ENCODE results near the gene H2BK1.

The H2BK1 gene

DNA sequence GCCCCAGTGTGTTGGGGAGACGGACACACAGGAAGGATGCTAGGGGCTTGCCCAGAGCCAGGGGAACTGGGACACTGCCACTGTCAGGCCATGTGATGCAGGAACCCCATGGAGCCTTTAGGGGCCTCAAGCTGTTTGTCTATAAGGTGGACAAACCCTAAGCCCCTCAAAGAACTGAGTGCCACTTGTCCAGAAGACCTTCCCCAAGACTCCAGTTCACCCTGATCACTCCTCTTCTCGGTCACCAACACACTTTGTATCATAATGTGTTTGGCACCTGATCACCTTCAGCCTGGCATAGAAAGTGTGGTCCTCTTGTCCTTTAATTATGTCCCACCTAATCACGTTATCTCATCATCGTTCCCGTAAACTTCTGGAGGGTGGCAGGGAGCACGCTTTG lies 700 bp downstream of the H2BK1 start:
- DNase-seq (ENCODE audit: low read depth) = no peak
- TF ChIP-seq, protein P1, sequence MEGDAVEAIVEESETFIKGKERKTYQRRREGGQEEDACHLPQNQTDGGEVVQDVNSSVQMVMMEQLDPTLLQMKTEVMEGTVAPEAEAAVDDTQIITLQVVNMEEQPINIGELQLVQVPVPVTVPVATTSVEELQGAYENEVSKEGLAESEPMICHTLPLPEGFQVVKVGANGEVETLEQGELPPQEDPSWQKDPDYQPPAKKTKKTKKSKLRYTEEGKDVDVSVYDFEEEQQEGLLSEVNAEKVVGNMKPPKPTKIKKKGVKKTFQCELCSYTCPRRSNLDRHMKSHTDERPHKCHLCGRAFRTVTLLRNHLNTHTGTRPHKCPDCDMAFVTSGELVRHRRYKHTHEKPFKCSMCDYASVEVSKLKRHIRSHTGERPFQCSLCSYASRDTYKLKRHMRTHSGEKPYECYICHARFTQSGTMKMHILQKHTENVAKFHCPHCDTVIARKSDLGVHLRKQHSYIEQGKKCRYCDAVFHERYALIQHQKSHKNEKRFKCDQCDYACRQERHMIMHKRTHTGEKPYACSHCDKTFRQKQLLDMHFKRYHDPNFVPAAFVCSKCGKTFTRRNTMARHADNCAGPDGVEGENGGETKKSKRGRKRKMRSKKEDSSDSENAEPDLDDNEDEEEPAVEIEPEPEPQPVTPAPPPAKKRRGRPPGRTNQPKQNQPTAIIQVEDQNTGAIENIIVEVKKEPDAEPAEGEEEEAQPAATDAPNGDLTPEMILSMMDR (IDR thresholded peaks at IDR 0.05; ENCODE audit: low read depth, low read length, missing control alignments) = no peak
- no peak overlapping the region for H3K4me3 ChIP-seq (ENCODE audit: low read depth, low read length)

DNA sequence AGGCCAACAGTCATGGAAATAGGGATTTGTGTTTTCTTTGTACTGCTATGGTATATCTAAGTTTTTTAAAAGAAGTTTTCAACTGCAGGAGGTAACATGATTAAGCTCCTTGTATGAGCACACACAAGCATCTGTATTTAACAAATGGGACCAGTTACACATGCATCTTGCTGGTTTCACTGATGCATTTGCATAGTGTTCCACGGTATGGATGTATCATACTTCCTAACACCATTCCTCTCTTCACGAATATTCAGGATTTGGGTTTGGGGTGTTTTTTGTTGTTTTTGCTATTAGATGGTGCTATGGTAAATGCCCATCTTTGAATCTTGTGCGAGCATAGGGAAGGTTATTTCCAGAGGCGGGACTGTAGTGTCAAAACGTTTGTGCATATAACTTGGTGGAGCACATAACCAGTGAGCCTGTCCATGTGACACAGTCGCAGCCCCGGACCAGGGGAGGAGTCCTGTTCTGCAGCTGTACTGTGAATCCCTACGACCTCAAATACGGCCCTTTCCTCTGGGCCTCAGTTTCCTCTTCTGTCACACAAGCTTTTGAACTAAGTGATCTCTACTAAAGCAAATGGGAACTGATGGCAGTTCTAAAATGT lies 1.9 kb downstream of the H2BK1 start:
- DNase-seq (ENCODE audit: low read depth) = no peak
- TF ChIP-seq, protein P1 (IDR thresholded peaks at IDR 0.05; ENCODE audit: low read depth, low read length, missing control alignments) = no peak
- H3K4me3 ChIP-seq (ENCODE audit: low read depth, low read length) = no peak overlapping the region

DNA sequence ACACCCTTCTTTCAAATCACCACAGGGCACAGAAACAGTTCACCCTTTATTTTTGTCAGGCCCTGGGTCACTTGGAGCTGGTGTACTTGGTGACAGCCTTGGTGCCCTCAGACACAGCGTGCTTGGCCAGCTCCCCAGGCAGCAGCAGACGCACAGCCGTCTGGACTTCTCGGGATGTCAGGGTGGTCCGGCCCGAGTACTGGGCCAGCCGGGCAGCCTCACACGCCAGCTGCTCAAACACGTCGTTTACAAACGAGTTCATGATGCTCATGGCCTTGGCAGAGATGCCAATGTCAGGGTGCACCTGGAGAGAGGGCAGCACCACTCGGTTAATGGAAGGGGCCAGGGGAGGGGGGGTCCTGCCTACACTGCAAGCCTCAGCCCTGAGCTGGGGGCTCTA lies 2.5 kb downstream of the H2BK1 start:
- TF ChIP-seq, protein P1 (IDR thresholded peaks at IDR 0.05; ENCODE audit: low read depth, low read length, missing control alignments) = no peak
- H3K4me3 ChIP-seq (ENCODE audit: low read depth, low read length) = no peak overlapping the region
- no peak for DNase-seq (ENCODE audit: low read depth)

DNA sequence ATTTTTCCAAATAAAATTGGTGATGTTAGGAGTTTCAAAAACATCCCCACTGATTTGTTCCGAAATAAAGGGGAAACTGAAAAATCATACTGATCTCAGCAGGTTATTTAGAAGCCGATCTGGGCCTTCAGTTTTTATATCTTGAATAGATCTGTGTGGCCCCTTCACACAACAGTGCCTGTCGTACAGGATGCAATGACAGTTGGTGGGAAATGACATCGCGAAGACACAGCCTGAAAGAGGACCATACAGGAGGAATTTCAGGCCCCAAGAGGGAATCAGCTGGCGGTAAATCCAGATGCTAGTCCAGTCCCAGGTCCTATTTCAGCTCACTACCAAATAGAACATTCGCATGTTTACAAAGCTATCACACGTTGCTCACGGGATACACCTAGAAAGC lies 3.0 kb downstream of the H2BK1 start:
- DNase-seq (ENCODE audit: low read depth) = no peak
- TF ChIP-seq, protein P1 (IDR thresholded peaks at IDR 0.05; ENCODE audit: low read depth, low read length, missing control alignments) = no peak

DNA sequence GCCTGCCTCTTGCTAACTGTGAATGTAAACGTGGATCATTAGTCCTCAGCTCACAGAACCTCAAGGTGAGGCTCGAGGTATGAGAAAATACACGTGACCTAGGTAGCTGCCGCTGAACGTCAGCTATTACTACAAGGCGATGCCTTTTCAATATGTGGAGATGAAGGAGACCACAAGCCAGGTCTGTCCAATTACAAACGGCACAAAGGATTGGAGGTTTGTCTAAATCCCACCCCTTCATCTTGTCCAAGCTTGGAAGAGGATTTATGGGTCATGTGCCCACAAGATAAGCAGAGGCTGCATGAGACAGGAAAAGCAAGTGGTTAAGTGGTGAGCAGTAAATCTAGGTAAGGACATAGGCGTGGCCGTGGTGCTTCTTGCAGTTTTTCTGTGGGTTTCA lies 3.4 kb downstream of the H2BK1 start:
- TF ChIP-seq, protein P1 (IDR thresholded peaks at IDR 0.05; ENCODE audit: low read depth, low read length, missing control alignments) = no peak
- no peak overlapping the region for H3K4me3 ChIP-seq (ENCODE audit: low read depth, low read length)
- DNase-seq (ENCODE audit: low read depth) = no peak

More for the DNA sequence above, 3.0 kb downstream of the H2BK1 start:
- no peak overlapping the region for H3K4me3 ChIP-seq (ENCODE audit: low read depth, low read length)

DNA sequence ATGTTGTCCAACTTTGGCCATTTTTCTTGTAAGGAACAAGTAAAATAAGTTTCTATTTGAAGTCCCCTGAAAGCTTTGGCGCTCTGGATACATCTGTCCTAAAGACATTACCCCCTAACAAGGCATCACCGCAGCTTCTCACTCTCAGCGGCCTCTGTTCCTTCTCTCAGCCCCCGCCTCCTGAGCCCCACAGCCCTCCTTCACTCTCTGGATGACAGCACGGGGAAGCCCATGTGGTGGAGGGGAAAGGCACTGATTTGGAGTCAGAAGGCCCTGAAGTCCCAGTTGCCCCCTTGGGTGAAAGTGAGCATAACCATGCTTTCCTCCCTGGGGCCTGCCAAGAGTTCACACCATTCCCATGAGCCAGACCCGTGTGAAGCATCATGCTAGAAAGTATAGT lies 4.6 kb downstream of the H2BK1 start:
- H3K4me3 ChIP-seq (ENCODE audit: low read depth, low read length) = no peak overlapping the region
- TF ChIP-seq, protein P1 (IDR thresholded peaks at IDR 0.05; ENCODE audit: low read depth, low read length, missing control alignments) = no peak
- no peak for DNase-seq (ENCODE audit: low read depth)

DNA sequence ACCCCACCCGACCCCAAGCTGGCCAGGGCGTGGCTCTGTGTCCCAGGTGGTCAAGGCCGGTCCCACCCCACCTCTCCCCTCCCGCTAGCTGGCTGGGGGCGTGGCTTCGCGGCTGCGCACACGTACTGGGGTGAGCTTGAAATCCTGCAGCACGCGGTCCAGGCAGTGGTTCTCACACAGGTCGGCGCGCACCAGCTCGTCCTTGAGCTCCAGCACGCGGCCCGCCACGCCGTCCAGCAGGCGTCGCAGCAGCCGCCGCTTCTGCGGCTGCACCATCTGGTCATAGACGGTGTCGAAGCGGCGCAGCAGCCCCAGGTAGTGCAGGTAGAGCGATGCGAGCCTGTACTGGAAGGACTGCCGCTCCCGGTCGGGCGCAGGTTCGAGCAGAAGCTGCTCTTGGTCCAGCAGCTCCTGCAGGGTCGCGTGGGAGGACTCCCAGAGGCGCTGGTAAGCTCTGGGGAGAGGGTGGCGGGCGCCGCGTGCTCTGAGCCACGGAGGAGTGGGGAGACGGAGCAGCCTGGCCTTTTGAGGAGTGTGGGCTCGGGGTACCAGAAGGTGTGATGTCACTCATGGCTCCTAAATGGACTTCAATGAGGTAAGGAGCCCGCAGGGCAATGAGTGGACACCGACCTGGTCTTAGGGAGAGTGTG lies 5.8 kb downstream of the H2BK1 start:
- no peak for DNase-seq (ENCODE audit: low read depth)
- no peak overlapping the region for H3K4me3 ChIP-seq (ENCODE audit: low read depth, low read length)
- TF ChIP-seq, protein P1 (IDR thresholded peaks at IDR 0.05; ENCODE audit: low read depth, low read length, missing control alignments) = no peak
